ENCODE measurements around the gene ANKRD29. TPM values are rescaled to one million over a fixed set of nuclear protein-coding genes. Genes with fewer than 3 reads are reported as not detected.
"Not testable (repeated sequence)": the region's sequence is repeated elsewhere in the genome, so short reads cannot be mapped to it uniquely, and the experiment has no call there.

The ANKRD29 gene
- polyA plus RNA-seq, 3 donors from 2014 or later = 0.59 TPM; not detected in 2

DNA sequence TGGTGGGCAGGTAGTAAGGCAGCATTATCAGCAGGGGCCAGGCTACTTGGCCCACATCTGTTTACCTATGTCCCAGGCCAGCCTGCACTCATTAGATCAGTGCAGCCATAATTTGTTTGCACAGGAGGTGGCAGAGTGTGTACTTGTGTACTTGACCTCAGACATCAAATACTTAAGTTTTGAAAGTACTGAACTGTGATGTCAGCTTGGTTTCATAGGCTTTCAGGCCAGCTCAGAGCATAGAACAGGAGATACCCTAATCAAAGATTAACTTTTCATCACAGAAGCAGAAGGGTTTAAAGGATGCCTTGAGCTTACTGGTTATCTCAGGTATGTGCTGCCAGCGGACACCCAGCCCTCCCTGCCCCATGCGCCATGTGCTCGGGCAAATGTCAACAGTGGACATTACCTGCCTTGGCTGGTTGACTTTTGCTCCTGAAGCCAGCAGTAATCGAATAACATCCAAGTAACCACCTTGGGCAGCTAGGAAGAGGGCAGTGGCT is 33.2 kb downstream of the ANKRD29 start:
- H3K9me3 Mint-ChIP-seq = no peaks in the 10 kb centered on the region
- H3K4me3 Mint-ChIP-seq = no peak overlapping the region
- peaks cover 0 to 2% (median 0%) of the 10 kb centered on the region in 3 donors for H3K36me3 Mint-ChIP-seq
- no peak for DNase-seq
- H3K27me3 Mint-ChIP-seq (ENCODE audit: low read depth in 3 of 3) = peaks cover 0 to 1% (median 0%) of the 10 kb centered on the region in 3 donors
- no peaks in the 10 kb centered on the region for H3K4me1 Mint-ChIP-seq
- H3K27ac Mint-ChIP-seq = no peak overlapping the region

DNA sequence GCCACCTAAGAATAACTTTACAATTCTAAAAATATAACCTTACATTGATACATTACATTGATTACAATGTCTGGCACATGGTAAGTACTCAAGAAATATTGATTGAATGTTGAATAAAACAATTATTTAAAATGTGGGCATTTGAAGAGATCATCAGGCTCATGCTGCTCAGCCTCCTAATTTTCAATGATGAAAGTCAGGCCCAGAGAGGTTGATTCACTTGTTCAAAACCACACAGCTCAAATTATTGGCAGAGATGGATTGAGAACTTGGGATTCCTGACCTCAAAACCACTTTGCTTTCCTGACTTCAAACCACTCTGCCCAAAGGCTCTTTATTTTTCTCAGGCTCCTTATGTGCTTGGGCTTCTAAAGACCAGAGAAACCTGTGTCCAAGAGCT is 34.7 kb downstream of the ANKRD29 start:
- no peak for DNase-seq
- Mint-ChIP-seq H3K9me3 (no peaks in the 10 kb centered on the region), H3K36me3 (peaks cover 0 to 2% (median 0%) of the 10 kb centered on the region in 3 donors), H3K27ac (no peak overlapping the region), H3K27me3 (ENCODE audit: low read depth in 3 of 3) (peaks cover 0 to 5% (median 2%) of the 10 kb centered on the region in 3 donors), H3K4me3 (no peak overlapping the region), H3K4me1 (no peaks in the 10 kb centered on the region)

DNA sequence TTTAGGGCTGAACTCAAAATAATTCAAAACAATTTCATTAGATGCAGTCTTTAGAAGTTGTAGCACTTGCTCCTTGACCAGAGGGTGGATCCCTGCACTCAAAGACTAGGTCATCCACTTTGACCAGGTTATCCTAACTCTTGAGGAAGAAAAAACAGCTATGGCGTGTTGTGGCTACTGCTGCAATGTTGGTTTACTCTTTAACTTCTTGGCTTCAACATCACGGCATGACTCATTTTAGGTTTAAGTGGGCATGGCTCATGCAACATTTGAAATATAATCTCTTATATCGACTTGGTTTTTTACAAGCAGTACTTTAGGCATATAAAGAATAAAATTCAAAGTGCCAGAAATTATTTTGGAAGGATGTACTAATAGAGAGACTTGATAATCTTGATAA is 35.4 kb downstream of the ANKRD29 start:
- Mint-ChIP-seq H3K27me3 (ENCODE audit: low read depth in 3 of 3) (peaks cover 2 to 5% (median 2%) of the 10 kb centered on the region in 3 donors), H3K4me1 (no peaks in the 10 kb centered on the region), H3K36me3 (peaks cover 0 to 2% (median 0%) of the 10 kb centered on the region in 3 donors), H3K27ac (no peak overlapping the region), H3K9me3 (no peaks in the 10 kb centered on the region), H3K4me3 (no peak overlapping the region)
- no peak for DNase-seq

DNA sequence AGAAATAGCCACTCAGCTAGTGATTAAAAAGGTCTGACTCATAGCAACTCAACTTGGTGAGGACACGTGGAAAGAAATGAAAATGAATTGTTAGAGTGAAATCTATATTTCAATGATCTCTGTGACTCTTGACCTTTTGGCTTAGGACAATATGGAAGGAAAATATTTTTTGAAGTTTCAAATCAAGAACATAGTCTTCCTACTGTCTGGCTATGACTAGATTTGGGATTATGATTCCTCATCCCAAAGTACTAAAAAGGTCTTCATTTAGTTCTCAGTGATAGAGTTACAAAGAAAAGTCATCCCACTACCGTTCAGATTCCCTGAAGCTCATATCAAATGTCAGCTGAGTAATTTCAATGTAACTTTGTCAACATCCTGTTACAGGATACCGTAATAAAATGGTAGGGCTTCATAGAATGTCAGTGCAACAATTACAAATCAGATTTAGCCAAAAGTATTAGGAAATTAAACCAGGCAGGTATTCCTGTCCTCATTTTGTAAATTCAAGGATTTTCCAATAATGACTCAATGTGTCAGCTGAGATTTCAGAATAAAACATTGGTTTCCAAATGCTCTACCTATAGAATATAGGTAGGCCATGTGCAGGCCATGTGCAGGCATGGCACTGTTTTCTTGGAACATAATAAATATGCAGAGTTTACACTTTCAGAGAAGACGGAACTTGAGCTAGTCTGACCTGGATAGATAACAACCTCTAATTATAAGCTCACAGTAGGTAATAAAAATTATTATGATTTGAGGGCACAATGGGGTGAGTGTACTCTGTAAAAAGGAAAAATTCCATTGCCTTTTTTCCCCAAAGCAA is 36.0 kb downstream of the ANKRD29 start:
- H3K4me3 Mint-ChIP-seq = no peak overlapping the region

DNA sequence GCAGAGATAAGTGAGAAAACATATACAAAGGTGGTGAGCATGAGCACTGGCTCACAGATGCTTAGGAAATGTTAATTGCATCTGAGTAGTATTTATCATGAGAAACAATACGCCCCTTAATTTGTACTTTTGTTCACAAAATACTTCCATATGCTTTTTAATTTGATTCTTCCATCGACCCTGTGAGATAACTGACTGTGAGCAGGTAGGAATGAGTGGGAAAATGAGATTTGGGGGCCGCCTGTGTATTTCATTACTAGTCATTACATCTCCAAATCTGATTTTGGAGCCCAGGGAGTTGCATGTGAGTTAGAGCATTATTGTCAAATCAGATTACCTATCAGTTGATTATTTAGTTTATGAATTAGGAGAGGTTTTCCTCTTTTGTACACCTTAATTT is 39.7 kb downstream of the ANKRD29 start:
- Mint-ChIP-seq H3K4me3 (no peak overlapping the region), H3K27me3 (ENCODE audit: low read depth in 3 of 3) (peaks cover 14 to 26% (median 19%) of the 10 kb centered on the region in 3 donors), H3K9me3 (peaks cover 0 to 2% (median 0%) of the 10 kb centered on the region in 6 donors), H3K4me1 (peaks cover 8 to 12% of the 10 kb centered on the region in 2 donors), H3K36me3 (no peaks in the 10 kb centered on the region), H3K27ac (no peak overlapping the region)
- no peak for DNase-seq

More for the DNA sequence above, 36.0 kb downstream of the ANKRD29 start:
- Mint-ChIP-seq H3K27me3 (ENCODE audit: low read depth in 3 of 3) (peaks cover 6 to 8% (median 6%) of the 10 kb centered on the region in 3 donors), H3K27ac (no peak overlapping the region), H3K9me3 (peaks cover 0 to 2% (median 0%) of the 10 kb centered on the region in 6 donors), H3K4me1 (no peaks in the 10 kb centered on the region), H3K36me3 (peaks cover 0 to 2% (median 0%) of the 10 kb centered on the region in 3 donors)
- DNase-seq = no peak

DNA sequence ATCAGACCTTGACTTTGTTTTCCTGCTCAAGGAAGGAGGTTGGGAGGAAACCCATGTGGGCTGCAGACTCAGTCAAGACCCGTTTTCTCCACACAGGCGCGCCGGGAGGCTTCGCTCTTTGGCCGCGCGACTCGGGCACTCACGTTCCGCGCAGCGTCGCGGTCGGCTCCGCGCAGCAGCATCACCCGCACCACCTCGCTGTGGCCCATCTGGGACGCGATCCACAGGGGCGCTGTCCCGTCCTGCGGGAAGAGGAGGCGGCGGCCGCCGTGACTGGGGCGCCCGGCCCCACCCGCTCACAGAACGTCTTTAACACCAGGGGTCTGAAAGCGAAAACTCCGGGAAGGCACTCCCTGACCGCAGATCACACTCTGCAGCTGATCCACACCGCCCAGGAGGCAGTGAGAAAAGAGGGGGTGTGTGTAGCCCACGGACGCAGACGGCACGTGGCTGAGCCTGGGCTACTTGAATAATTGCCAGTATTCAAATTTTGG is 43.3 kb downstream of the ANKRD29 start:
- H3K4me3 Mint-ChIP-seq = peak overlapping the region; percentile 51 to 77 (median 70)
- H3K36me3 Mint-ChIP-seq = no peaks in the 10 kb centered on the region
- peak; percentile 38 to 42 (median 42) for DNase-seq
- H3K4me1 Mint-ChIP-seq = peaks cover 8 to 12% of the 10 kb centered on the region in 2 donors
- peaks cover 0 to 2% (median 0%) of the 10 kb centered on the region in 6 donors for H3K9me3 Mint-ChIP-seq
- H3K27me3 Mint-ChIP-seq (ENCODE audit: low read depth in 3 of 3) = peaks cover 14 to 26% (median 19%) of the 10 kb centered on the region in 3 donors
- peak overlapping the region in 1 of 6 donors; percentile 30 for H3K27ac Mint-ChIP-seq

DNA sequence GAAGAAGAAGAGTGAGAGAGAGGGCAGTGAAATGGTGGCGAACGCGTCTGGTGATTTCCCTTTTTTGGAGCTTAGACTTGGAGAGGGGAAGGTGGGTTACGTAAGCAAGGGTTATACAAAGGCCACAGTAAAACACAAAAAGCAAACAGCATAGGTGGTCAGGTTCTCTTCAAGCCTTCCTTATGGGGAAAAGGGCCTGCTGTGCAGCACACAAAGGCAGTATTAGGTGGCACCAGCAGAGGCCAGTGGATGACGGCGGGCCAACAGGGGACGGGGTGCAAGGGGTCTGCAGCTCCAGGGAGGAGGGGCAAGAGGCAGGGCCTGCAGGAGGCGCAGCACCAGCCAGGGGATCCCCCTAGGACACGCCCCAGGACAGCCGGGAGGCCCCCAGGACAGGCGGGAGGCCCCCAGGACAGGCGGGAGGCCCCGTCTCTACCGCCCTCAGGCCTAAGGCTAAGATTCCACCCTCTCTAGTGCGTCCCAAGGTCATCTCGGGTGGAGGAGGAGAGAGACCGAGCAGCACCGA is 43.8 kb downstream of the ANKRD29 start:
- peak overlapping the region; percentile 46 to 77 (median 69) for H3K4me3 Mint-ChIP-seq
- H3K36me3 Mint-ChIP-seq = no peaks in the 10 kb centered on the region
- peaks cover 0 to 2% (median 0%) of the 10 kb centered on the region in 6 donors for H3K9me3 Mint-ChIP-seq
- peaks cover 14 to 26% (median 19%) of the 10 kb centered on the region in 3 donors for H3K27me3 Mint-ChIP-seq (ENCODE audit: low read depth in 3 of 3)
- H3K27ac Mint-ChIP-seq = peak overlapping the region in 1 of 6 donors; percentile 49
- no peak for DNase-seq
- peaks cover 8 to 12% of the 10 kb centered on the region in 2 donors for H3K4me1 Mint-ChIP-seq

DNA sequence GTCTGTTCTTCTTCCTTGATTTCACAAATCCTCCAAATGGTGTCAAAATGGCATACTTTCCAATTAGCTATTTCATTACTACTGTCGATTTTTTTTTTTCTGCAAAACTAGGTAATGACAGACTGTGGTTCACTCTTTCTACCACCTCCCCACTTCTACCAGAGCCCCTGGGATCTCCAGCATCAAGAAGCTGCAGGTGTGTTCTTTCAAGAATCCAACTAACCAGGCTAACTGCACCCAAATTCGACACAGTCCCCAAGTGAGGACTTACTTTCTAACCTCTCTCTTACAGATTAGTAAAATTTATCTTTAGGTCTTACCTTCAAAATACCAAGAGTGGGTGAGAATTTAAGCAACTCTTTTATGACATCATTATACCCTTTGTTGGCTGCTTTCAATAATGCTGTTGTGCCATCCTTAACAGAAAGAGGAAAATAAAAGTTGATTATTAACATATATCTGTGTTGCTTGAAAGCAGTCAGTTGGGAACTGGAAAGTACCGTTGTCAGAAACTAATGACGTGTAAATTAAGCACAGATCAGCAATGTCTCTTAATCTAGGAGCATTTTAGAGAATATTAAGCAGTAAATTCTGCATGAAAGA is 45.2 kb downstream of the ANKRD29 start:
- H3K9me3 Mint-ChIP-seq = peaks cover 0 to 2% (median 0%) of the 10 kb centered on the region in 6 donors
- H3K4me3 Mint-ChIP-seq = no peak overlapping the region
- no peaks in the 10 kb centered on the region for H3K36me3 Mint-ChIP-seq
- H3K27me3 Mint-ChIP-seq (ENCODE audit: low read depth in 3 of 3) = peaks cover 12 to 26% (median 15%) of the 10 kb centered on the region in 3 donors
- peaks cover 8 to 12% of the 10 kb centered on the region in 2 donors for H3K4me1 Mint-ChIP-seq
- H3K27ac Mint-ChIP-seq = no peak overlapping the region
- no peak for DNase-seq

DNA sequence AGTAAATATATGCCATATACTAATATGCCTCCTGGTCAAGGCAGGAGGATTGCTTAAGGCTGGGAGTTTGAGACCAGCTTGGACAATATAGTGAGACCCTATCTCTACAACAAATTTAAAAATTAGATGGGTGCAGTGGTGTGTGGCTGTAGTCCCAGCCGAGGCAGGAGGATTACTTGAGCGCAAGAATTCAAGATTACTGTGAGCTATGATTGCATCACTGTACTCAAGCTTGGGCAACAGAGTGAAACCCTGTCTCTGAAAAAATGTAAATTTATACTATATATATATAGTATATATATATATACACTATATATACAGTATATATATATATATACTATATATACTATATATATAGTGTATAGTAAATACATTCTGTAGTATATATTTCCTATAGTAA is 46.5 kb downstream of the ANKRD29 start:
- Mint-ChIP-seq H3K27me3 (ENCODE audit: low read depth in 3 of 3) (peaks cover 7 to 20% (median 9%) of the 10 kb centered on the region in 3 donors), H3K9me3 (no peaks in the 10 kb centered on the region), H3K4me1 (peaks cover 8 to 12% of the 10 kb centered on the region in 2 donors)

DNA sequence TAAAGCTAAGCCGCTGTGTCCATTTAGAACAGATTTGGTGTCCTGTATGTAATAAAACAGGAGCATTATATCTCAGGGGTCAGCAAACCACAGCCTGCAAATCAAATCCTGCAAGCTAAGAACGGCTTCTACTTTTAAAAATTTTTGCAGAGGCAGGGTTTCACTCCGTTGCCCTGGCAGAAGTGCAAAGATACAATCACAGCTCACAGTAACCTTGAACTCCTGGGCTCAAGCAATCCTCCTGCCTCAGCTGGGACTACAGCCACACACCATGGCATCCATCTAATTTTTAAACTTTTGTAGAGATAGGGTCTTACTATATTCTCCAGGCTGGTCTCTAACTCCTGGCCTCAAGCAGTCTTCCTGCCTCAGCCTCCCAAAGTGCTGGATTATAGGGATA is 47.8 kb downstream of the ANKRD29 start:
- DNase-seq = no peak
- H3K9me3 Mint-ChIP-seq = no peaks in the 10 kb centered on the region
- no peaks in the 10 kb centered on the region for H3K36me3 Mint-ChIP-seq

More for the DNA sequence above, 46.5 kb downstream of the ANKRD29 start:
- Mint-ChIP-seq H3K4me3 (no peak overlapping the region), H3K36me3 (no peaks in the 10 kb centered on the region), H3K27ac (no peak overlapping the region)
- no peak for DNase-seq

DNA sequence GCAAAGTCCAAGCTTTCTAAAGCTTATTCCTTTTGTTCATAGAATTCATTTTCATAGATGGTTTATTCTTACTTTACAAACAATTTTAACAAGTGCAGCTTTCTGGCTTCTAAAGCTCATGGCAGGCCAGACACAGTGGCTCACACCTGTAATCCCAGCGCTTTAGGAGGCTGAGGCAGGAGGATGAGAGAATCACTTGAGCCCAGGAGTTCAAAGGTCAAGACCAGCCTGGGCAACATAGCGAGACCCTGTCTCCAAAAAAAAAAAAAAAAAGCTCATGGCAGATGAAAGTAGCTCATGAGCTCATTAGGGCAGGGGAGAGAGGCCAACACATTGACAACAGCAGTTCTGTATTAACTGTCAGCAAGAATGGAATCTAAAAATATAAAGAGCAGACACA is 48.3 kb downstream of the ANKRD29 start:
- DNase-seq = no peak
- H3K27ac Mint-ChIP-seq = no peak overlapping the region
- H3K9me3 Mint-ChIP-seq = no peaks in the 10 kb centered on the region
- no peak overlapping the region for H3K4me3 Mint-ChIP-seq
- H3K27me3 Mint-ChIP-seq (ENCODE audit: low read depth in 3 of 3) = peaks cover 0 to 3% (median 2%) of the 10 kb centered on the region in 3 donors
- H3K4me1 Mint-ChIP-seq = peaks cover 3 to 5% of the 10 kb centered on the region in 2 donors
- H3K36me3 Mint-ChIP-seq = no peaks in the 10 kb centered on the region

More for the DNA sequence above, 47.8 kb downstream of the ANKRD29 start:
- H3K27me3 Mint-ChIP-seq (ENCODE audit: low read depth in 3 of 3) = peaks cover 0 to 6% (median 6%) of the 10 kb centered on the region in 3 donors
- no peak overlapping the region for H3K4me3 Mint-ChIP-seq
- peaks cover 7 to 9% of the 10 kb centered on the region in 2 donors for H3K4me1 Mint-ChIP-seq
- no peak overlapping the region for H3K27ac Mint-ChIP-seq

DNA sequence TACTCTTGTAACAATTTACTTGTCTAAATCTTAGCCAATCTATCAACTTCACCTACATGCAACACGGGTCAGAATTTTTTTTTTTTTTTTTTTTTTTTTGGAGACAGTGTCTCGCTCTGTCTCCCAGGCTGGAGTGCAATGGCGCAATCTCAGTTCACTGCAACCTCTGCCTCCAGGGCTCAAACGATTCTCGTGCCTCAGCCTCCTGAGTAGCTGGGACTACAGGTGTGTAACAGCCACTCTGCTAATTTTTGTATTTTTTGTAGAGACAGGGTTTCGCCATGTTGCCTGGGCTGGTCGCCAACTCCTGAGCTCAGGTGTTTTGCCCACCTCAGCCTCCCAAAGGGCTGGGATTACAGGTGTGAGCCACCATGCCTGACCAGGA is 49.6 kb downstream of the ANKRD29 start:
- not testable (repeated sequence) for H3K36me3 Mint-ChIP-seq; H3K4me3 Mint-ChIP-seq; H3K27ac Mint-ChIP-seq; H3K9me3 Mint-ChIP-seq; DNase-seq; H3K4me1 Mint-ChIP-seq; H3K27me3 Mint-ChIP-seq (ENCODE audit: low read depth in 3 of 3)

DNA sequence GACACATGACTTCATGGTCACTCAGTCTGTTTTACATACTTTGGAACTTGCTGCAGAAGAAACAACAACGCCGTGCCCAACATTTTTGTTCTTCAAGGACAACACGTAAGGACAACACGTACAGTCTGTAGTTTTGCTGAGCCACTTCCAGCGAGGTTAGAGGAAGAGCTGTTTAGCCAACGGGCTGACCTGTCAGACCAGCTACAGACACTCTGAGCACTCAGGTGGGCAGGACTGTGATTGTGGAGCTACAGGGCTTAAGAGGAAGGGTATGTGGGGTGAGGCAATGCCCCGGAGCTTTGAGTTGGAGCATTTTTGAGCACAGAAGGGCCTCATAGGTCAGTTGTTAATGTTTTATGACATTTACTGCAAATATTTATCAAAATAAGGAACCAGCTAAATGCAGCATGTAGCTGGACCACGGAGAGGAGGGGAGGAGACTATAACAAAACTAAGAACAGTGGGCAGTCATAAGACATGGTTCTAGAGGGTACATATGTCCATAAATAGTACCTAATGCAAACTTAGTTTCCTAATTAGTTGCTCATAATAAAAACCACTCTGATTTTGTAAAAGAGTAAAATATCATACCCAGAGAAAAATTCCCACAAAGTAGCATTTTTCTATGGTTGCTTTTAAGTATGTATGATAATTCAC is 50.1 kb downstream of the ANKRD29 start:
- Mint-ChIP-seq H3K4me3 (no peak overlapping the region), H3K9me3 (no peaks in the 10 kb centered on the region), H3K27me3 (ENCODE audit: low read depth in 3 of 3) (peaks cover 0 to 5% (median 0%) of the 10 kb centered on the region in 3 donors), H3K4me1 (no peaks in the 10 kb centered on the region), H3K36me3 (no peaks in the 10 kb centered on the region), H3K27ac (no peak overlapping the region)
- DNase-seq = no peak
